ENCODE results near the gene CEBPZ. TPM values are rescaled to one million over a fixed set of nuclear protein-coding genes. Genes with fewer than 3 reads are reported as not detected.
"Not testable (repeated sequence)": the region's sequence is repeated elsewhere in the genome, so short reads cannot be mapped to it uniquely, and the experiment has no call there.

Gene CEBPZ
- total RNA-seq, 2 donors from 2014 or later: 23.5 to 27.5 TPM

DNA sequence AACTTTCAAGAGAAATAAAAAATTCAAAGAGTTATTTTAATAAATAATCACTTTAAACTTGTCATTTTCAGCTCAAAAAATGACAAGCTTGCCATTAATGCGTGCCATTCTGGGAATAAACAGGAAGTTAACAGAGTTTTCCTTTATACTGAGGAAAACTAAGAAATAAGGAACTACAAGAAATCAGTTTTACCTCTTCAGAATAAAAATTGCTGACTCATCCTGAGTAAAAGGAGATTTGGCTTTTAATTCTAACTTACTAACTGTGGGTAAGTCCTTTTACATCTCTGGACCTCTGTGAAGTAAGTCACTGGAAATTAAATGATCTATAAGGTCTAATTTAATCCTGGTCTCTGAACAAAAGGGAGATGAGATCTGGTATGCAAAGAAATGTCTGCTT is 16.1 kb downstream of the CEBPZ start:
- no peaks in the 10 kb centered on the region for H3K4me1 ChIP-seq
- no peak for DNase-seq (ENCODE audit: low spot score)
- peak overlapping the region in 1 of 2 donors; percentile 16 for H3K27ac ChIP-seq
- no peaks in the 10 kb centered on the region for H3K9me3 ChIP-seq
- H3K27me3 ChIP-seq: no peaks in the 10 kb centered on the region
- TF ChIP-seq CTCF (IDR thresholded peaks at IDR 0.05): no peak
- no peak overlapping the region for H3K4me3 ChIP-seq
- H3K36me3 ChIP-seq: peaks cover 85% of the 10 kb centered on the region

DNA sequence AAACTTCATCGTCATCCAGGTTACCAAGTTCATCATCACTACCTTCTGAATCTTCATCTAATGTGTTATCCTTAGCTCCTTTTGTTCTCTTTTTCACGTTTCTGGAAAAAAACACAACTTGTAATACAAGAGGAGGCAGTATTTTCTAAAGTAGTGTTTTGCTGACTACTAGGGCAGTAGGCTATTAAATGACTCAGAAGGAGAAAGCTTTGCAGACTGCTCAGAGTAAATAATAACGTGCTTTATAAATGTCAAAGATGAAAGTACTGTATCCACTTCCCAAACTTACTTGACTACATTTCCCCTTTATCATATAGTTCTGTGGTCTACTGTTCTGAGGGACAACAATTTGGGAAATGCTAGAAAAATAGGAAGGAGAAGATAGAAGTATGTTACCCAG is 19.5 kb downstream of the CEBPZ start:
- Histone ChIP-seq H3K4me3 (no peak overlapping the region), H3K9me3 (peaks cover 0 to 14% of the 10 kb centered on the region in 2 donors), H3K27me3 (no peaks in the 10 kb centered on the region), H3K36me3 (peaks cover 87% of the 10 kb centered on the region), H3K4me1 (no peaks in the 10 kb centered on the region), H3K27ac (no peak overlapping the region)
- DNase-seq (ENCODE audit: low spot score): no peak
- TF ChIP-seq CTCF (IDR thresholded peaks at IDR 0.05): no peak

- TF ChIP-seq CTCF (IDR thresholded peaks at IDR 0.05): no peak
- H3K4me1 ChIP-seq: no peaks in the 10 kb centered on the region
- peaks cover 0 to 14% of the 10 kb centered on the region in 2 donors for H3K9me3 ChIP-seq
- H3K4me3 ChIP-seq: no peak overlapping the region
- DNase-seq (ENCODE audit: low spot score): no peak
- H3K36me3 ChIP-seq: peaks cover 87% of the 10 kb centered on the region
- H3K27ac ChIP-seq: no peak overlapping the region
- no peaks in the 10 kb centered on the region for H3K27me3 ChIP-seq
Observed at GRCh38 chr2:37211212-37211611, 20.2 kb downstream of the CEBPZ start.

GRCh38 chr2:37206760-37207159 is 24.6 kb downstream of the CEBPZ start:
- not testable (repeated sequence) for H3K4me3 ChIP-seq; H3K4me1 ChIP-seq; H3K27me3 ChIP-seq; H3K27ac ChIP-seq; DNase-seq (ENCODE audit: low spot score)
- Histone ChIP-seq H3K9me3 (peaks cover 0 to 20% of the 10 kb centered on the region in 2 donors), H3K36me3 (peaks cover 94% of the 10 kb centered on the region)

GRCh38 chr2:37205689-37206341 is 25.6 kb downstream of the CEBPZ start:
- no peak for DNase-seq (ENCODE audit: low spot score)
- H3K27me3 ChIP-seq: no peaks in the 10 kb centered on the region

DNA sequence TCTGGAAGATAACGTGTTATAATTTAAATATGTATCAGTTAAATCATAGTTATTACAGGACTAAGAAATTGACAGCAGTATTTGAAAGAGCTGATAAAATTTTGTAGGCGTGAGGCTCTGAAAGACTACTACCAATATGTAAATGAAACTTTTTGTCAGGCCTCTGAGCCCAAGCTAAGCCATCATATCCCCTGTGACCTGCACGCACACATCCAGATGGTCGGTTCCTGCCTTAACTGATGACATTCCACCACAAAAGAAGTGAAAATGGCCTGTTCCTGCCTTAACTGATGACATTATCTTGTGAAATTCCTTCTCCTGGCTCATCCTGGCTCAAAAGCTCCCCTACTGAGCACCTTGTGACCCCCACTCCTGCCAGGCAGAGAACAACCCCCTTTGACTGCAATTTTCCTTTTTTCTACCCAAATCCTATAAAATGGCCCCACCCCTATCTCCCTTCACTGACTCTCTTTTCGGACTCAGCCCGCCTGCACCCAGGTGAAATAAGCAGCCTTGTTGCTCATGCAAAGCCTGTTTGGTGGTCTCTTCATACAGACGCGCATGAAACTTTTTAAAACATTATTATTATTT is 26.2 kb downstream of the CEBPZ start:
- Histone ChIP-seq H3K9me3 (peaks cover 0 to 20% of the 10 kb centered on the region in 2 donors), H3K36me3 (peaks cover 93% of the 10 kb centered on the region)
- not testable (repeated sequence) for H3K27ac ChIP-seq; H3K4me3 ChIP-seq; H3K4me1 ChIP-seq; DNase-seq (ENCODE audit: low spot score); H3K27me3 ChIP-seq

More at GRCh38 chr2:37205689-37206341, 25.6 kb downstream of the CEBPZ start:
- Histone ChIP-seq H3K4me3 (no peak overlapping the region), H3K27ac (no peak overlapping the region), H3K9me3 (peaks cover 0 to 20% of the 10 kb centered on the region in 2 donors), H3K4me1 (no peaks in the 10 kb centered on the region), H3K36me3 (peaks cover 94% of the 10 kb centered on the region)
- no peak for TF ChIP-seq CTCF (IDR thresholded peaks at IDR 0.05)

- Histone ChIP-seq H3K27me3 (no peaks in the 10 kb centered on the region), H3K9me3 (peaks cover 0 to 12% of the 10 kb centered on the region in 2 donors), H3K4me3 (no peak overlapping the region), H3K4me1 (no peaks in the 10 kb centered on the region), H3K27ac (no peak overlapping the region), H3K36me3 (peaks cover 78% of the 10 kb centered on the region)
- no peak for DNase-seq (ENCODE audit: low spot score)
- no peak for TF ChIP-seq CTCF (IDR thresholded peaks at IDR 0.05)
Observed at GRCh38 chr2:37203708-37204107, 27.7 kb downstream of the CEBPZ start.
